Measurements from ENCODE around the gene ARID3C.

GRCh38 chr9:34577400-34578240, 51.2 kb downstream of the ARID3C start:
- TF ChIP-seq CTCF (IDR thresholded peaks at IDR 0.05) (no peak), ZFX (IDR thresholded peaks at IDR 0.05; ENCODE audit: borderline replicate concordance) (no peak)

Measured in 22Rv1 (cell line).